ENCODE measurements around the gene VSIR. TPM values are rescaled to one million over a fixed set of nuclear protein-coding genes. Genes with fewer than 3 reads are reported as not detected.

The VSIR gene
- polyA plus RNA-seq, 3 donors: 7.3 to 11.4 (median 10.3) TPM

DNA sequence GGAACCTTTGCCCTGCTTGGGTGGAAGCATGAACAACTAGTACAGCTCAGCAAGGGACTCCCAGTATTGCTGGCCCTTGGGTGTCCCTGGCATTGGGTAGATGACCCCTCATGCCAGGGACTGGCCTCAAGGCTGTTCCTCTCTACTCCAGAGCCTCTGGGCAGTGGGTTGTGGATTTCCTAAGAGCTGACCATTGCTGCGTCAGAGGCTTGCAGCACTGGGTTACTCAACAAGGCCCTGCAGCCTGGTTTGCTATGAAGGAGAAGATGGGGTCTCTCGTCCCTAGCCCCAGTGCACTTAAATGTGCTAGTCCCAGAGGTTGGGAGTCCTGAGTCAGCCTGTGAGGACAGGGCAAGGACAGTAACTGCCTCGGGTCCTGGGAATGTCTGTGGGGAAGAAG lies 2.5 kb downstream of the VSIR start:
- no peak for DNase-seq (ENCODE audit: extremely low read depth in 1 of 11, low read depth in 9 of 11, low spot score in 4 of 11)

DNA sequence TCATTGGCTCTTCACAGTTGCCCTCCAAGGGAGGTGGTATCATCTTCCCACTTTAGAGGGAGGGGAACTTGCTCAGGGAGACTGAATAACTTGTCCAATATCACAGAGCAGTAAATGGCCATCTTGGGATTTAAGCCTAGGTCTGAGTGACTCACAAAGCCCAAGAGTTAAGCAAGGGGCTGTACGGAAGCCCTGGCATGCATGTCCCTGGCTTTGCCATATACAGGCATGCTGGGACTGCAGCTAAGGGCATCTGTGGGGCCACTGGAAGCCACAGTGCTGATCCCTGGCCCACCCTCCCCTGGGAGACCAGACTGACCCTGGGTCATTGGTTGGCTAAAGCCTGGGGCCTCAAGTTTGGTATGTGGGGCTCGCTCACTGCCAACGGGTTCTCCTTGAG lies 3.1 kb downstream of the VSIR start:
- no peak for DNase-seq (ENCODE audit: extremely low read depth in 1 of 11, low read depth in 9 of 11, low spot score in 4 of 11)

DNA sequence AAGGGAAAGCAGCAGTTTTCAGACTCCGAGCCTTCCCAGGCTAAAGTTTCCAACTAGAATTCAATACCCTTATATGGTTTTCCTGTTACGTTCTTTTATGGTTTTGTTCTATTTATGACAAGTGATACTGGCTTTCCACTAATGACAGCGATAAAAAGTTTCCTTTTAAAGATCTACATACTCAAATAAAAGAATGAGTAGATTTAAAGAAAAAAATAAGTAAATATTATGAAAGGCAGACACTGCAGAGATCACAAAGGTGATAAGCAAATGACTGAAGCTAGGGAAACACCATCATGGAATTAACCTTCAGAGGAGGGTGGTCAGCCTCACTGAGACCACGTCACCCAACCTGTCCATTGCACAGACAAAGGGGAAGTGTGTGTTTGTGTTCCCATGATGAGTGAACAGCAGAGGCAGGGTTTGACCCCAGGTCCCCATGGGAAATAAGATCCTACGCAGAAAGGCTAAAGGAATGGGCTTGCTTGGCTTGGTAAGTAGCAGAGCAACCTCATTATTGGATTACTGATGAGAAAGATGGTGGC lies 4.0 kb downstream of the VSIR start:
- DNase-seq (ENCODE audit: extremely low read depth in 1 of 11, low read depth in 9 of 11, low spot score in 4 of 11): no peak

DNA sequence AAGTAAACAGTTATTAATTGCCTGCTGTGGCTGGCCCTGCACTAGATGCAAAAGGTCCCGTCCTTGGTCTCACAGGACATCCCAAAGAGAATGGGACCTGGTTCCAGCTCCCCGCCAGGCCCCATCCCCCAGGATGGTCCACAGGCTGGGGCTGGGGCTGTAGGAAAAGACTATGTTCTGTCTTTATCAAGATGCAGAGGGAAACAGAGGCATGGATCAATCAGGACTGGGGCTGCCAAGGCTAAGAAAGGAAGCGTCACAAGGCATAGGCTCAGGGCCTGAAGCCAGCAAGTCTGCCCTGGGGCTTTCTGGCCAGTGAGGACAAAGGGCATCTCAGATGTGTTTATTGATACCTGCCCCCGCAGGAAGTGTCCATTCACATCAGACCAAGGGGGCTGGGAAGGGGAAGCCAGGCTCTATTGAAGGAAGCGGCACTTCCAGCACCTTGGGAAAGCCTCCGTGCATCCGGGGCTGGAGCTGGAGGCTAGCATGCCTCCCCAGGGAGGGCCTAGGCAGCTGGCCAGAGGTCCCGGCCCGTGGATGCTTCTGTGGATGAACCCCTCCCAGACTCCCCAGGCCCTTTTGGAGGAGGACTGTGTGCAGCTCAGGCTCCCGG lies 5.8 kb downstream of the VSIR start:
- DNase-seq (ENCODE audit: extremely low read depth in 1 of 11, low read depth in 9 of 11, low spot score in 4 of 11): no peak

DNA sequence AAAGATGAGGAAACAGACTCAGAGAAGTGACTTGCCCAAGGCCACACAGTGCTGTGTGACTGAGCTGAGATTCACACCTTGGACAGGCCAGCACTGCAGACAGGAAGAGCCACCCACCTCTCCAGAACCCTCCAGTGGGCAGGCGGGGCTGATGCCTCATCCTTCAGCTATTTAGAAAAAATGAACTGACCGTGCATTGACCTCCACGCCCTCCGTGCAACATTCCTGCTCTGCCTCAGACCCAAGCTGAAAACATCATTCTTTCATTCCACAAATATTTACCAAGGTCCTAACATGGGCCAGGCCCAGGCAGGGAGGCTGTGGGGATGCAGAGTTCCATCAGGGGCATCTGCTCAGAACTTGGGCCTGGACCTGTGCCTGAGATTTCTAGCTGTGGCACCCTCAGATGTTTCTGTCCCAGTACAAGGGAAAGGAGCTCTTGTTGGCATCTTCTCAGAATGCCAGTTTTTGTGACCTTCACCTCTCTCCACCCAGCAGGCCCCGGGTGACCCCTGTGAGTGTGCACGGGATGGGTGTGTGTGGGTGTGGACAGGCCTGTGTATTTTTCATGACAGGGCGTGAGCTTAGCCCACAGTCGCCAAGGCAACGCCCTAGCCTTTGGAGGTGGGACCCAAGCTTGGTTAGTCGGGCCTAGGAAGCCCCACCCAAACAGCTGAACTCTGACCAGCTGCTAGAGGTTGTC lies 6.5 kb downstream of the VSIR start:
- DNase-seq (ENCODE audit: extremely low read depth in 1 of 11, low read depth in 9 of 11, low spot score in 4 of 11): peak in 1 of 11 donors; percentile 18

DNA sequence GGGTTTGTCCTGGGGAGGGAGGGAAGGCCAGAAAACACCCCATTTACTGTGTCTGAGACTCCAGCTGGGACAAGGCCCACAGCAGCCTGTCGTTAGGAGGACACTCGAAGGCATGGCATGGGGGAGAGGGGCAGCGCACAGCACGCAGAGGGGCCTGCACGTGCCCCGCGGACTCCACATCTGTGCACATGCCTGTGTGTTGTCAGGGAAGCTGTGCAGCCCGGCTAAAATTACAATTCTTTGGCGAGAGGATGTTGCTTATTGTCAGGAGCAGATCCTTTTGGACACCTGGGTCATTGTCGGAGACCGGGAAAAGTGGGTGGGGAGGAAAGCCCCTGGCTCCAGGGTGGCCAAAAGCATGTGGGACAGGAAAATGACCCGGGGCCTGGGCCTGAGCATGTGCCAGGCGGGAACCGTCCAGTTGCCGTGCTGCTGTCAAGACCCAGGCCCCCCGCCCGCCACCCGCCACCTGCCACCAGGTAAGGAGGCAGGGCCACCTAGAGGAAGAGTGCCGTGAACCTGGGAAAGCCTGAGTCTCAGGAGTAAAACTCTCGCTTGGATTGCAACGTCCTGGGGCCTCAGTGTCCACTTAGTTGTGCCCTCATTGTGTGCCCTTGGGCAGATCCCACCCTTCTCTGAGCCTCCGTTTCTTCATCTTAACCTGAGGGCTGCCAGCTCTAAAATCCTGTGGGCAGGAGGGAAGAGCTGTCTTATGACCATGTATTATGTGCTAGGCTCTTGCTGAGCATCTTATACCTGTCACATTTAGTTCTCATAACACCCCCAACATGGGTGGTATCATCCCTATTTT lies 7.2 kb downstream of the VSIR start:
- no peak for DNase-seq (ENCODE audit: extremely low read depth in 1 of 11, low read depth in 9 of 11, low spot score in 4 of 11)

DNA sequence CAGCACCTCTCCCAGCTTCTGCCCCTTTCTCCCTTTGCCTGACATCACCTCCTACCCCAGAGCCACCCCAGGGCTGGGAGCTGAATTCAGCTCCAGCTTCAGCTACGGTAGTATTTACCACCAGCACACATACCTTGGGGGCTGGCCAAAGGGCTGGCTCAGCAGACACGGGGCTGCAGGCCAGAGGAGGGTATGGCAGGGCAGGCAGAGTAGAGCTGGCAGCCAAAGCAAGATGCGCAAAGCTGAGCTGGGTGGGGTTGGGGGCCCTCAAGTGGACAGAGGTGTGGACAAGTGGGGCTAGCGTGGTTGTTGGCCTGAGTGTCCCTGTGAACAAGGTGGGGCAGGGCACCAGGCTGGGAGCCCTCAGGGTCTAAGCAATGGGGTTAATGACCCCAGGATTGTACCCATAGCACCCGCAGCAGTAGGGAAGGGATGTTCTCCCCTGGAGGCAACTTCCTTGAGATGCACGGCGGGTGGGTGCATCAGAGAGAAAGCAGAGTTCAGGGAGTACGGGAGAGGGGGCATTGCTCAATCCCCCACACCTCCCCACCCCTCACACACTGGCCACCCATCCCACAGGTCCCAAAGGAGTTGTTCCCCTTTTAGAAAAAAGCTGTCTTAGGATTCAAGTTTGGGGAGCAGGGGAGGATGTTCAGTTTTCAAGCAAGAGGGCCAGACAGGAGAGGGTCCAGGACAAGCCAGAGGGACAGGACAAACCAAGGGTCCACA lies 8.0 kb downstream of the VSIR start:
- no peak for DNase-seq (ENCODE audit: extremely low read depth in 1 of 11, low read depth in 9 of 11, low spot score in 4 of 11)

DNA sequence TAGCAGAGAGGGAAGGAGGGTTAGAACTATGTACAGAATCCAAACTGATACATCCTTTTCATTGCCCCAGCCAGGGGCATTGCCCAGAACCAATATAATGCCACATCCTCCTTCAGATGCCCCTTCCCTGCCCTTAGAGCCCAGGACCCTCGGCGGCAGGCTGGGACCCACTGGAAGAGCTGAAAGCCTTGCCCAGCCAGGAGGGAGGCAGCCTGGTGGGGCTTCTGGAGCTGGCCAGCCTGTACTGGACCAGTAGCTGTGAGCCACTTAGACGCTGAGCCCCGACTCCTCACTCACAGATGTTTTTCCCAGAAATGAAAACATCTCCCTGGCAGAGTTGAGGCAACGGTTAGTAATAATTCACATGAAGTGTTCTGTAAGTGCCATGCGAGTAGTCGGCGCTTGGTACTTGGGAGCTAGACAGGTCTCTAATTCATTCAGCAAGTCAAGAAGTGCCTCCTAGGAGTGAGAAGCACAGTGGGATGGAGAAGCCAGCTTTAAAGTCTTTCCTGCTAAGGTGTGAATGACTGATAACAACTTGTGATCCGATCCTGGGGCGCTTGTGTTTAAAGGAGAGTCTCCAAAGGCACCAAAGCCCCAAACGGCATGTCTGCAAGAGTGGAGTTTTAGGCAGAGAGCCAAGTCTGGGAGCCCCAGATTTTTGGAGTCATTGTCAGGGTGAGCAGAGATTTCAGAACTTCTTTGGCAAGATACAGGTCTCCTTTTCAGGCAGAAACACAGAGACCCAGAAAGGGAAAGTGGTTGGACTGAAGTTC lies 9.8 kb downstream of the VSIR start:
- DNase-seq (ENCODE audit: extremely low read depth in 1 of 11, low read depth in 9 of 11, low spot score in 4 of 11): no peak

DNA sequence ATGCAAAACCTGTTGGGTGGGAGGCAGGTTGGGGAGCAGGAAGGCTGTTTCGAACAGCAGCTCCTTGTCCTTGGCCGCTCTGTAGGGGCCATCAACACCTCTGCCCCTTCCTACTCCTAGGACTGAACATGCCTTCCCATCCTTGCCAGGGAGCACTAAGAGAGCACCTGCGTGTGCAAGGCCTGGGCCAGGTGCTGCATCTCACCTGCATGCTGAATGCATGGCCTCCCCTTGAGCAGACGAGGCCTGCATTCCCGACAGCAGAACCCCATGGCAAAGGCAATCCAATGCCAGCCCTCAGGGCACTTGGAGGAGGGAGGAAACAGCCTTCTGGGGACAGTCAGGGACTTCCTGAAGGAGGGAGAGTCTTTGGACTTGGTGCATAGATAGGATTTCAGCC lies 11.0 kb downstream of the VSIR start:
- DNase-seq (ENCODE audit: extremely low read depth in 1 of 11, low read depth in 9 of 11, low spot score in 4 of 11): no peak

DNA sequence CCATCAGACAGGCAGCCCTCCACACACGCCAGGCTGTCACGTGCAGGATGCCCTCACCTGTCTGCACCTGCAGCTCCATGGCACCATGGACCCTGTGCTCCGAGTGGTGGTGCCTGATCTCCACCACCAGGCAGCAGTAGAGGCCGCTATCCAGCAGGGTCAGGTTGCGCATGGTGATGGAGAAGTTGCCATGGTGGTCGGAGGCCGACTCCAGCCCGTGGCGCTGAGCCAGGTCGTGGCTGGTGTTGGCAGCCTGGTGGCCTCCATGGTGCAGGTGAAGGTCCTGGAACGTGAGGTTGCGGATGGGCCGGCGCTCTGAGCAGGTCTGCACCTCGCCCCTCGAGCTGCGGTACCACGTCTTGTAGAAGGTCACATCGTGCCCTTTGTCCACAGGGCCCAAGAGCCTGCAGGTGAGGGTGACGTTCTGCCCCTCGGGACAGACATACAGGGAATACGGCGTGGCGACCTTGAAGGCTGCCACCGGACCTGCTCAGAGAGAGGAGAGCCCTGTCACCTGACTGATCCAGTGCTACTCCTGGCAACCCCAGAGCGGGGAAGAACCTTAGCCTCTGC lies 11.7 kb downstream of the VSIR start:
- no peak for DNase-seq (ENCODE audit: extremely low read depth in 1 of 11, low read depth in 9 of 11, low spot score in 4 of 11)

DNA sequence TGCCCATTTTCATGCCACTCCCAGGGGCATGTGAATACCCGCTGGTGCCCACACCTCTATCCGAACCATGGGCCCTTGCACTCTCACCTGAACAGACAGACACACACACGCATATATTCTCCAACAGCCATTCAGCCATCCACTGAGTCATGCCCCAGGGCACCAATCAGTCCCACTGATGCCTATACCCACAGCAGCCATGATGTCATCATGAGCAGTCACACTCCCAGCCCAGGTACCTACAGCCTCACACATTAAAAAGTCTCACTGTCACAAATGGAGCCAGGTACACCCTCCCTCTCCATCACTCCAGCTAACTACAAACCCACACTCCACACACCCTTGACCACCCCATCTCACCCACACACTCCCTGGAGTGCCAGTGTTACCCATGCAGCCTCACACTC lies 12.2 kb downstream of the VSIR start:
- no peak for DNase-seq (ENCODE audit: extremely low read depth in 1 of 11, low read depth in 9 of 11, low spot score in 4 of 11)

DNA sequence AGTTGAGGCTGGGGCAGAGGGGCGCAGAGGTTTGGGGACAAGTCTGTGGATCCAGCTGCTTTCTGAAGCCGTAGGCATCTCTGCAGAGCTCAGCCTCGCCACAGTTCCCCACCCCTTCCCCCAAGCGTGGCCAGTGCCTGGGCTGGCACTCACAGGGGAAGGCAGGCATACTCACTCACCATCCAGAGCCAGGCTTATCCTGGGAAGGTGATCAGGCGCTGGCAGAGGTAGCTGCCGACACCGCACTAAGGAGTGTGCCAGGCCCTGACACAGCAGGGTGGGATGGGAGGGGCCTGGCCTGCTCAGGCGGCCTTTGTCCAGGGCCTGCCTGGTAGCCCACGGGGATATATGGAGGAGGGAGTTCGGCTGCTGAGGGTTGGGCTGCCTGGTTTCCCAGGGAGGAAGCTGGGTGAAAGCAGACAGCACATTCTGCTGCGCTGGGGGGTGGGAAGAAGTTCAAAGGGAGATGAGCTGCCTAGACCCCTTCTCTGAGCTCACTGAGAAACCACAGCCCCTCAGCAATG lies 15.9 kb downstream of the VSIR start:
- DNase-seq (ENCODE audit: extremely low read depth in 1 of 11, low read depth in 9 of 11, low spot score in 4 of 11): no peak

DNA sequence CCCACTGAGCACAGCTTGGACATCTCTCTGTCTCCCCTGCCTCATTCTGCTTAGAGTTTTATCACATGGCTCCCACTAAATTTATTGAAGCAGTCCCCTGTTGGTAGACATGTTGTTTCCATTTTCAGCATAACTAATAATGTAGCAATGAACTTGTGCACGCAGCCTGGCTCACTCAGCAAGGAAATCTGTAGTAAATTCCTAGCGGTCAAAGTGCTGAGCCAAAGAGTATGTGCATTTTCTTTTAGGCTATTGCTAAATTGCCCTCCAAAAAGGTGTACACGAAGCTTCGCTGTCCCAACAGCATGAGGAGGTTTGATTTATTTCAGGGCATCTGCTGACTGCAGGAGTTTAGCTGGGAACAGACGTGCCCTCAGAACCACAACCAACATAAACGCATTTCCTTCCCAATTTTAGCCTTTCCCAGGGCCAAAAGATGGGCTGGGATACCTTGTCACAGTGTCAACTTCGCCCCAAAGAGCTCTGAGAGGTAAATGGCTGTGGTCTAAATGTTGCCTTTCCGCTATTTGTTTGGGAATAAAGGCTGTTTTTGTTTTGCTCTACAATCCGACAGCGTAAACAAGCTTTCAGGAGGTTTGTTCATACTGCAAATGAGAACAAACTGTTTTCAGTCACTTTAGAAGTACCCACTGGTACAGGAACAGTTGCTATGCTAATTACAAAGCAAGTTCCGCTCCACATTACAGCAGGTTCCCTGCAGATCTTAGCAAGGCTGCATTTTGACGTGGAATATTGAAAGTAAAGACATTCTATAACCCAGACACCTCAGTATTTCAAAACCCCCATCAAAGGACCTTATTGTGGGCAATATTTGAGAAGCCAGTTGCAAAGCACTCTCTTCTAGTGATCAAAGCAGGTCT lies 16.8 kb downstream of the VSIR start:
- DNase-seq (ENCODE audit: extremely low read depth in 1 of 11, low read depth in 9 of 11, low spot score in 4 of 11): peak in 3 of 11 donors; percentile 51 to 58 (median 55)

DNA sequence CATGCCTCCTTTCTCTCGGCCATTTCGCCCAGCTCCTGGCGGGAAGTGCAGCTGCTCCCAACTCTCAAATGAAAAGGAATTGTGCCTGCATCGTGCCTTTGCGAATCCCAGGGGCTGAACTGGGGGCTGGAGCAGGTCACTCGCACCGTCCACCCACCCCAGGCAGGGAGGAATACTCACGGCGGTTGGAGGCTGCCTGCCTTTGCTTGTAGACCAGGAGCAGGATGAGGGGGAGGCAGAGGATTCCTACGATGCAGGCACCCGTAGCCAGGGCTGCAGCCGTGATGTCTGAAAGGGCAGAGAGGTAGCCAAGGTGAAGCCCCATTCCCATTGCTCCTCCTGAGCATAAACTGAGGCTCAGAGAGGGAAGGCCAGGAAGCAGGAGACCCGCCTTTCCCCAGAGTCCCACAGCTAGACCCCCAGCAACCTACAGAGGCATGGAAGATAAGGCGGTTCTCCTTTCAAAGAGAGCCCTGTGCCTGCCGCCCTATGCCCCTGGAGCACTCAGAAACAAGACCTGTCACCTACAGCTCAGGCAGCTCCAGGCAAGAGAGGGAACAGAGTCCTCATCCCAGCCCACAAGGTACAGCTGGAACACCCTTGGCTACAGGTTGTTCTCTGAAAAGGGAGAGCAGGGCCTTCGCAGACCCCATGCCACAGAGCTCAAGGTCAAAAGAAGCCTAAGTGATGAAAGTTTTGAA lies 18.0 kb downstream of the VSIR start:
- DNase-seq (ENCODE audit: extremely low read depth in 1 of 11, low read depth in 9 of 11, low spot score in 4 of 11): peak in 1 of 11 donors; percentile 38

DNA sequence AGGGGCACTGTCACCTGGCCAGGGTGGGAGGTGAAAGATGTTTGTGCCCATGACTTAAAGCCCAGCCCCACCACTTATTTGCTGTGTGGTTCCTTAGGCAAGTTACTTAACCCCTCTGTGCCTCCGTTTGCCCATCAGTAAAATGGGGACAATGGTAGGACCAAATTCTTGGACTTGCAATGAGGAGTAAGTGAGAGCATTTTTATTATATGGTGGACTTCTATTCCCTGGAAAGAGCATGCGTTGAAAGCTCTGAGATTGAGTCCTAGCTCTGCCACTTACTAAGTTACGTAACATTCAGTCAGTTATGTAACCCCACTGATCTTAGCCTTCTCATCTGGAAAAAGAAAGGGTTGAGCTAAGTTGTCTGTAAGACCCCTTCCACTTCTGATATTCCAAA lies 18.8 kb downstream of the VSIR start:
- DNase-seq (ENCODE audit: extremely low read depth in 1 of 11, low read depth in 9 of 11, low spot score in 4 of 11): no peak

DNA sequence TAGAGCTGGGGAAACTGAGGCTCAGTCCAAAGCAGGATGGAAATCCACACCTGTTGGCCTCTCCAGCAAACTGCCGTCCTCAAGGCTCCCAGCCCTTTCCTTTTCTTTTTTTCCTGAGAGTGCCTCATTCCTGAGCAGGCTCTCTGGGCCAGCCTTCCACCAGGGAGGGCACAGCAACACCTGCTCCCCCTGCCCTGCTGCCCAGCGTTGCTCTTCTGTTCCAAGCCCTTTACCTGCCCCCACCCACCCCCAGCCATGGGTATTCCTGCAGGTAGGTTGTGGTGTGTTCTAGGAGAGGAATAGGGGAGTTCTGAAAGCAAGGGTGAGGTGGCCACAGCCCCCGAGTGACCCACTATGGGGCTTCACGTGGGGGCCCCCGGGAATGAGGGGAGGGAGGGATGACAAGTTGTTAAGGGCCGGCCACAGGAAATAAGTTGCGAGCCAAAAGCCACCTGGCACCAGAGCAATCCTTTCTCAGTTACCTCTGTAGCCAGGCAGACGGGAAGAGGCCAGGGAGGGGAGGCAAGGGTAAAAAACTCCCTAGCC lies 19.3 kb downstream of the VSIR start:
- no peak for DNase-seq (ENCODE audit: extremely low read depth in 1 of 11, low read depth in 9 of 11, low spot score in 4 of 11)

Measured in renal cortex interstitium (tissue), 11 donors.